ENCODE data around the gene ITGA11. TPM values are rescaled to one million over a fixed set of nuclear protein-coding genes. Genes with fewer than 3 reads are reported as not detected.

The ITGA11 gene
- total and polyA plus RNA-seq, 12 donors = 1.4 to 25.9 (median 12.3) TPM

DNA sequence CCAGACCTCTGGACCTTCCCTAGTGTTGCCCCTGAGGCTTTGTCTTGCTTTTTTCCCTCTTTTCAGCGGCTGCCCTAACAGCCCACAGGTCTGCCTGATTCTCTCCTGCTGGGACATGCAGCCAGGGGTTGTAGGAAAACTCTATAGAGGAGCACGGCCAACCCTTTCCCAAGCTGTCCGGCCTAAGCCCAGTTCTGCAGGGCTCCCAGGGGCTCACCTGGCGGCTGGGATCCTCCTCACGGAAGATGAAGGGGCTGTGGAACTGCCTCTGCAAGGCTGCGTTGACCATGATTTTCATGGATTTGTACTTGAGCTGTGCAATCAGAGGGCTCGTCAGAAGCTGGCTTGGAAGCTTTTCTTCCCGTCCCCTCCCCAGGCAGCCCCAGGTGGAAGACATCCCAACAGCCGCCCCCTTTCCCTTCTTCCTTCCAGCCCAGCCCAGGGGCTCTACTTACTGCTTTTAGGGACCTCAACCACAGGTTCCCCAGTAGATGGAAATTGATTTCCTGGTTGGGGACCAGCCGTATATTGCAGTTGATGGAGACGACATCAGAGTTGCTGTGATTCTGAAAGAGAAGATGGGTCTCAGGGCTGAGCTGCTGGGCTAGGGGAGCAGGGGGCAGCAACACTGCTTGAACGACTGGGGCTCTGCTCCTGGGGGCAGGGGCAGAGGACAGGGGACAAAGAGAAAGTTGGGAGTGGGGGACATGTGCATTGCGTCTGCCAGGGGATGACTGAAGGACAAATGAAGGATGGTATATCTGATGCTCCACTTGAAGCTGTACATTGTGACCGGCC, 124.6 kb downstream of the ITGA11 start:
- intact Hi-C loops (cut with DNase I) = loop anchor here (1.0 to 10.0 kb wide), 10 partner anchors 53 to 367 kb away; no protein-coding TSS in a partner anchor
- H3K27me3 ChIP-seq = no peaks in the 10 kb centered on the region
- ATAC-seq = peak in 1 of 8 donors; percentile 2
- peaks cover 0 to 23% (median 10%) of the 10 kb centered on the region in 9 donors for H3K4me1 ChIP-seq
- H3K36me3 ChIP-seq = peaks cover 0 to 6% (median 0%) of the 10 kb centered on the region in 9 donors
- 76 to 77% methylated on average over 14 of the region's 14 CpGs for WGBS, 2 donors
- H3K9me3 ChIP-seq = no peaks in the 10 kb centered on the region
- peak in 1 of 2 donors; percentile 3 for DNase-seq
- TF ChIP-seq, protein P1, sequence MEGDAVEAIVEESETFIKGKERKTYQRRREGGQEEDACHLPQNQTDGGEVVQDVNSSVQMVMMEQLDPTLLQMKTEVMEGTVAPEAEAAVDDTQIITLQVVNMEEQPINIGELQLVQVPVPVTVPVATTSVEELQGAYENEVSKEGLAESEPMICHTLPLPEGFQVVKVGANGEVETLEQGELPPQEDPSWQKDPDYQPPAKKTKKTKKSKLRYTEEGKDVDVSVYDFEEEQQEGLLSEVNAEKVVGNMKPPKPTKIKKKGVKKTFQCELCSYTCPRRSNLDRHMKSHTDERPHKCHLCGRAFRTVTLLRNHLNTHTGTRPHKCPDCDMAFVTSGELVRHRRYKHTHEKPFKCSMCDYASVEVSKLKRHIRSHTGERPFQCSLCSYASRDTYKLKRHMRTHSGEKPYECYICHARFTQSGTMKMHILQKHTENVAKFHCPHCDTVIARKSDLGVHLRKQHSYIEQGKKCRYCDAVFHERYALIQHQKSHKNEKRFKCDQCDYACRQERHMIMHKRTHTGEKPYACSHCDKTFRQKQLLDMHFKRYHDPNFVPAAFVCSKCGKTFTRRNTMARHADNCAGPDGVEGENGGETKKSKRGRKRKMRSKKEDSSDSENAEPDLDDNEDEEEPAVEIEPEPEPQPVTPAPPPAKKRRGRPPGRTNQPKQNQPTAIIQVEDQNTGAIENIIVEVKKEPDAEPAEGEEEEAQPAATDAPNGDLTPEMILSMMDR (IDR thresholded peaks at IDR 0.05) = no peak
- H3K4me3 ChIP-seq = no peak overlapping the region
- H3K27ac ChIP-seq = no peak overlapping the region

DNA sequence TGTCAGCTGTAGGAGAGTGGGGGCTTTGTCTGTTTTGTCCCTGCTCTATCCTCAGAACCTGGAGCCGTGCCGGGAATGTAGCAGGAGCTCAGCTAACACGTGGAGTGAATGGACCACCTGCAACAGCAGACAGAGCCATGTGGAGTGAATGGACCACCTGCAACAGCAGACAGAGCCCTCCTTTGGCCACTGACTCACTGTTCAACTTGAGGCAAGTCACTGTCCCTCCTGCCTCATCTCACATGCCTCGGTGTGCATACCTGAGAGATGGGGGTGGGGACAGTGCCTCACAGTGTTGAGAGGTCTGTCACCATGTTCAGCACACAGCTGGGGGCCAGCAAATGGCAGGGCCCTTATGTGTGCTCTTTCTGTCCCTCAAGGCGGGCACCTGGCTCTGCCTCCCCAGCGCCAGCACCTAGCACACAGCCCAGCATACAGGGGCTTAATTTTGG, 126.5 kb downstream of the ITGA11 start:
- no peak for DNase-seq
- Histone ChIP-seq H3K27me3 (no peaks in the 10 kb centered on the region), H3K9me3 (no peaks in the 10 kb centered on the region), H3K36me3 (no peaks in the 10 kb centered on the region), H3K27ac (no peak overlapping the region), H3K4me3 (no peak overlapping the region), H3K4me1 (peaks cover 0 to 23% (median 10%) of the 10 kb centered on the region in 9 donors)
- intact Hi-C loops (cut with DNase I) = loop anchor here in 9 of 10 donors (5.0 to 10.0 kb wide), 6 partner anchors 51 to 369 kb away; no protein-coding TSS in a partner anchor
- peak in 1 of 8 donors; percentile 8 for ATAC-seq
- 56 to 65% methylated on average over 6 of the region's 6 CpGs for WGBS, 2 donors
- TF ChIP-seq, protein P1 (IDR thresholded peaks at IDR 0.05) = no peak

DNA sequence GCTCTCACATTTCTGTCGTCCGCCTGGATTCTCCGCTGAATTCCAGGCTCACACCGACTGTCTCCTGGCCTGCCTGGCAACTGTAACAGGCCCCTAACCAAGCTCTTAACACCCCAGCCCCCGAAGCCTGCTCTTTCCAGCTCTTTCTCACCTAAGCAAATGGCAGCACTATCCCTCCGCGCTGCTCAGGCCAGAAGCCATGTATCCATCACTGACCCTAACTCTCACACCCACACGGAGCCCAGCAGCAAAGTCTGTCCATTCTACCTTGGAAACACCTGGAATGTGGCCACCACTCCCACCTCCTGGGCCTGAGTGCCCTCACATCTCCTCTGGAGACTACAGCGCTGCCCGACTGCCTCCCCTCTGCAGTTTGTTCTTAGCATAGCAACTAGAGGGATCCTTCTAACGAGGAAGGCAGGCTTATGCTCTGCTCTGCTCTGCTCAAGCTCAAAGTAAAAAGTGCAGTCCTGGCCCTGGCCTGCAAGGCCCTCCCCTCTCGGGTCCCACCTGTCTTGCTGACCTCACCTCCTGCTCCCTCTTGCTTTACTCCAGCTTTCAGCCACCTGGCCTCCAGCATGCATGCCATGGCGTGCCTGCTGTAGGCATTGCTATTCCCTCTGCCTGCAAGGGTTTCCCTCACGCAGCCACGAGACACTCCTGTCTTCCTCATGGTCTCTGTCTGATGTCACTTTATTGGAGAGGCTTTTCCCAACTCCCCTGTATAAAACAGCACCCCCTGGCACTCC, 127.2 kb downstream of the ITGA11 start:
- DNase-seq = no peak
- peaks cover under 1 to 26% (median 9%) of the 10 kb centered on the region in 9 donors for H3K4me1 ChIP-seq

More for the DNA sequence above, 127.2 kb downstream of the ITGA11 start:
- H3K4me3 ChIP-seq = no peak overlapping the region
- H3K9me3 ChIP-seq = no peaks in the 10 kb centered on the region
- intact Hi-C loops (cut with DNase I) = loop anchor here in 9 of 10 donors (5.0 to 10.0 kb wide), 6 partner anchors 50 to 370 kb away; no protein-coding TSS in a partner anchor
- no peaks in the 10 kb centered on the region for H3K36me3 ChIP-seq
- H3K27me3 ChIP-seq = no peaks in the 10 kb centered on the region
- TF ChIP-seq, protein P1 (IDR thresholded peaks at IDR 0.05) = no peak
- no peak for ATAC-seq
- H3K27ac ChIP-seq = no peak overlapping the region
- WGBS, 2 donors = 75 to 82% methylated on average over 15 of the region's 15 CpGs
